NCI-H128 (cell line): ENCODE results near the gene FBXL14.

ENCODE experiments used
- DNase-seq: peaks from one replicate; lab custom pipeline; 2025; ENCODE audit not compliant: unreplicated experiment; lab: John Stamatoyannopoulos, UW

Gene FBXL14

GRCh38 chr12:1540690-1541089 is 53.7 kb downstream of the FBXL14 start:
- DNase-seq: no peak

- no peak for DNase-seq
Observed at GRCh38 chr12:1539135-1539534, 55.2 kb downstream of the FBXL14 start.

GRCh38 chr12:1536817-1537216 is 57.6 kb downstream of the FBXL14 start:
- no peak for DNase-seq

GRCh38 chr12:1534748-1535147 is 59.6 kb downstream of the FBXL14 start:
- DNase-seq: no peak

DNA sequence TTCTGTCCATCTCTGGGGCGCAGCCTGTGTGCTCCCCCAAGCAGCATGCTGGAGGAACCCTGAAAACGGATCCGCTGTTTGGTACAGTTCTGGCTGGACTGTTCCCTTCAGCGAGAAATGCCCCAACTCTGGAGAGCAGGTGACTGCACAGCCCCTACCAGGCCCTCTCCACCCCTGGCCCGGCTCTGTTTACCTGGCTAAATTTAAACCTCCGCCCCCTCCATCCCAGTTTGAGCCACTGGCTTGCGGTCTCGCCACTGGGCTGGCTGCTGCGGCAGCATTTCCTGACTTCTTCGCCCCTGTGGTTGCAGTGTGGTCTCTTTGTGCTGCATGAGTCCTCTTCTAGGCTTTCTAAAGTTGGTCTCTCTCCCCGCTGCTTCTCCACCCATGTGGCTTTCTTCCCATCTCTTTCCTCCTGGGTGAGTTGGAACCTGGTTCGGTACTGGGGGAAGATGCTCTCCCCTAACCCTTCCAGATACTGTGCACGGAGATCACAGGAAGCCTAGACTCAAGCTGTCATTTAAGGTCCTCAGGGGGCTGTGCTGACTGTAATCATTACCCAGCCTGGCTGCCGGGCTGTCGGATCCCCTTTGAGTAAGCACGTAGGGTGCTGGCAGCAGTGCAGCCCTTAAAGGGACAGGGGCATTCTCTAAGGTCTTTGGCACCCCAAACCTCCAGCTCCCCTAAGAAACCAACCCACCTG is 60.6 kb downstream of the FBXL14 start:
- DNase-seq: no peak

DNA sequence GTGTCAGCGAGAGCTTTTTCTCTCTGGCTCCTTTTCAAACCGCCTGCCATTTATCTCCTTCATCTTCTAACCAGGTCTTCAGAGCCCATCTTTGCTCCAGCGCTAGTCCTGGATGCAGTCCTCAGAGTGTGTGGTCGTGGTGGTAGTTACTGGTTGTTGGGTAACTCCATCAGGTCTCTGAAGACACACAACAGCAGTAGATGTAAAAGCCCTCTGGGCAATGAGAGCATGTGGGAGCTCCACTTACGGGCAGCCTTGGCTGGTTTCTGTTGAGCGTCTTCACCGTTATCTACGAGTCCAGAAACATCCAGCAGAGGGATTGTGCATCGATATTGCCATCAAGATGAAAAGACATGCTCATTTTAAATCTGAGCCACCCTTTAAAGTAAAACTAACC is 61.2 kb downstream of the FBXL14 start:
- no peak for DNase-seq

DNA sequence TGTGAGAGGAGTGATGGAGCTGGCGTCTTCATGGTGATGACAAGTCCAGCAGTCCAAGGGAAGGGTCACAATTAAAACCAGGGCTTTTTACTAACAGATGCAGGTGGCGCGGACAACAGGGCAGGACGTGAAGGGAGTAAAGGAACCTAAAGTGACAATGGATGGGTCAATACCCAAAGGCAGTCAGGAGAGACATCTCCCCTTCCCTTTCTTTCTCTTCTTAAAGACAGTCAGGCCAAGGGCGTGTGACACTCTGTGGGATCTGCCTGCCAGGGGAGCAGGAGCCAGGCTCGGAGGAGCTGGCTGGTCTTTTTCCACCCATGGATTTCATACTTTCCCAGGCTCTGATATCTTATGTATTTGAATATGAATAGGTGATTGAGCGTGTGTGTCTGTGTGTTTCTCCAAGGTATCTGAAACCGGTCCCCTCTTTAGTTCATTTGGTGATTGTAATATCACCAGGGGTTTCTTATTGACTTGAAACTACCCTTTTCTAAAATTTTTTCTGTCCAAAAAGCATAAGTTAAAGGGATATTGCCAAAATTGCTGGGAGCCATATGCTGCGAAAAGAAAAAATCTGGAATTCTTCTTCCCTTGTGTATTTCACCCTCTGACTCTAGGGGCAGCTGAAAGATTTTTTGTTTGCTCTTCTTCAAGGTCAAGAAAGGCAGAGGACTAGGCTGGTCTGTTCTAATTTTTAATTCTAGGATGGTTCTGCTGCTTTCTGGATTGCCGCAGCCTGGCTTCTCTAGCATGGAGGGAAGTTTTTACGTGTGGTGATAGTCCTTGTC is 61.8 kb downstream of the FBXL14 start:
- DNase-seq: no peak

DNA sequence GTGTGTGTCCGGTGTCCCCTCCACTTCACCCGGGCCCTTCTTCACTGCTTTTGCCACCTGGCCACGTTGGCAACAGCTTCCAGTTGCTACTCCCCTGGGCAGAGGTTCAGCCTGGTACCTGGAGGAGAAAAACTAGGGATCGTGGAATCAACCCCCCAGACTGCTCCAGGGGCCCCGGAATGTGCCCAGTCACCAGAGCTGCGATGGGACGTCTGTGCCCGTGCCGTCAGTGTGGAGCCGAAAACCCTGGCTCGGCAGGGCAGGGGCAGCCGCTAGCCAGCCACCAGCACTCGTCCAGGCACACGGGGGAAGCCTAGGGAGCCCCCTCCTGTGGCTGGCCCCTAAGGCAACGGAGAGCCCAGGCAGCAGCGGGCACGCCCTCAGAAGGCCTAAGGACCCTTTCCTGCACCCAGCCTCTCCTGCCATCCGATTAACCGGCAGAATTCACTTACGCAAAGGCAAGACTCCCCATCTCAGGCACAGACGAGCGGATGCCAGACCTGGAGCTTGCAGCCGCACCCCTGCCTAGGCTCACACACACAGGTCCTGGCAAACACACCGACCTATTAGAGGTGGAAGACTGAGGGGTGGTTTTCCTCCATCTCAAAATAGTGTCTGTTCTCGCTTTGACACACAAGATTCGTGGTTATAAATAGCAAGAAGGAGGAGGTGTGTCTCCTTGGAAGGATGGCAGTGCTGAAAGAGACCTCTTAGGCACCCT is 62.6 kb downstream of the FBXL14 start:
- no peak for DNase-seq

- DNase-seq: no peak
Observed at GRCh38 chr12:1531153-1531653, 63.2 kb downstream of the FBXL14 start.

- DNase-seq: no peak
Observed at GRCh38 chr12:1530592-1531152, 63.7 kb downstream of the FBXL14 start.

DNA sequence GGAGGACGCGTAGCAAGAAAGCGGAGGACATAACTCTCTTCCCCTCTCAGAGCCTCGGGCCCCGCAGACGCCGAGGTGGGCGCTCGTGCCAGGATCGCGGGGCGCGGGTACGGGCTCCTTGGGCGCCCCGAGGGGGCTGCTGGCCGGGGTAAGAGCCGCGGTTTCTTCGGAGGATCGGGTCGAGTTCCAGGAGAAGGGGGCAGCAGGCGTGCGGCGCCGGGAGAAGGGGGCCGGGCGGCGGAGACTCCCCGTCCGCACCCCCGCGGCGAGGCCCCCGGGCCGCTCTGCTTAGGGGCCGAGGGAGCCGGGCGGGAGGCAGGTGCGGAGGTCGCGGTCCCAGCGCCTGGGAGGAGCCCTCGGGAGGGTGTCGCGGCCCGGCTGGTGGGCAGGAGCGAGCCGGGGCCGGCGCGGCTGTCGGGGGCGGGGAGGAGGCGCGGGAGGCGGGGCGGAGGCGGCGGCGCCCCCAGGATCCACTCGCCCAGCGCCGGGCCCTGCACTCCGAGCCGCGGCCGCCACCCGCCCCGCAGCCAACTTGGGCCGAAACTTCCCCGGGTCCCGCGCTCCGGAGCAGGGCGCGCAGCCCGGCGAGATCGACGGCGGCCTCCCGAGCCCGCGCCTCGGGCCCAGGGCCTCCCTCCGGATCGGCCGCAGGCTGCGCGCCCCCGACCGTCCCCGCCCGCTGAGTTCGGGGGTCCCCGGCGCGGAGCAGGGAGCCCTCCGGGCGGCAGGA is 64.4 kb downstream of the FBXL14 start:
- no peak for DNase-seq

- DNase-seq: no peak
Observed at GRCh38 chr12:1529228-1529861, 65.0 kb downstream of the FBXL14 start.

DNA sequence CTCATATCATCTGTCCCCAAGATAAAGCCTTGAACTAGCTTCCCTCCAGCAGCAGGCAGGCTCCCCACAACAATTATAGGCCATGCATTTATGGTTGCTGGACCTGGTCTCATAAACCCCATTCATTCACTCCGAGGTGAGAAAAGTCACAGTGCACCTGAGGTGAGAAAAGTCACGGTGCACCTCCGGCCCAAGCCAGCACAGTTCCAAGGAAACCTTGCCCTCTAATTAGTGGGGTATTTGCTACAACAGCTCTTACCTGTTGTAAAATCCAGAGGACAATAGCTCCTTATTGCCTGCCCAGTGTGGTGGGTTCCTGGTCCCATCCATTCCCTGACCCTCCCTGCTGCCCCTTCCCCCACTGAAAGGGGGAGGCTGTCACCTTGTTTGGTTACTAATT is 65.6 kb downstream of the FBXL14 start:
- no peak for DNase-seq

DNA sequence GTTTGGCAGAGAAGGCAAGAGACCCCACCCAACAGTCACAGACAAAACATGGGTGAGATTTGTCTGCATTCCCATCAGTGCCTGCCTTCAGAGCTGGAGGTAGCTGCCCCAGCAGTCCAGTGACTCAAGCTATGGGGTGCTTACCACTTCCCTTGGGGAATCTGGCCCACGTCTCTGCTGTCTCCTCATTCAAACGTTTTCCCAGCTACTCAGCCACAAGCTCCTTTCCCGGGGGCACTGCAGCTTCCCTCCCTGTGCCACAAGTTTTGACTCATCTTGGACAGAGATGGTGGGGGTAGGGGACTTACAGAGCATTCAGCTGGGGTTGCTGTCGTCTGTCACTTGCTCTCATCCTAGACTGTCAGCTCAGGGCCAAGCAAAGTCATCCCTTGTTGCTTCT is 66.6 kb downstream of the FBXL14 start:
- DNase-seq: no peak

- DNase-seq: no peak
Observed at GRCh38 chr12:1525858-1526257, 68.5 kb downstream of the FBXL14 start.

DNA sequence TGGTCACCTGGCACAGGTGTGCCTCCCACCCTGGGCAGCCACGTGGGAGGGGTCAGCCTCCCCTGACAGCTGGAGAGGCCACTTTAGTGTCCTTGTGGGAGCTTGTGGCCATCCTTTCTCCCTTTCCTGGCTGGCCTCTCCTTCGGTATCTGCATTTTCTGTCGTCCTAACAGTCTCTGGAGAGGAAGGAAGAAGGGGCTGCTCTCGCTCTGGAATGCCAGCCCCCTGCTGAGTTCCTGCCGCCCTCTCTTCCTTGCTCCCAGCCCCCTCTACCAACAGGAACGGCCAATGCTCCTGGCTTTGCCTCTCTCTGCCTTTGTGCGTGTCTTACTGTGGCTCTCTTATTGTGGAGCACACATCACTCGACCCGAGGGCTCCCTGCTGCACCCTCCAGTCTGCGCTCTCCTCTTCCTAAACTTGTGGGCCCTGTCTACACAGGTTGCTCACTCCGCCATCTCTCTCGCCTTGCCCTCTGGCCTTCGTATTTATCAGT is 70.8 kb downstream of the FBXL14 start:
- no peak for DNase-seq

DNA sequence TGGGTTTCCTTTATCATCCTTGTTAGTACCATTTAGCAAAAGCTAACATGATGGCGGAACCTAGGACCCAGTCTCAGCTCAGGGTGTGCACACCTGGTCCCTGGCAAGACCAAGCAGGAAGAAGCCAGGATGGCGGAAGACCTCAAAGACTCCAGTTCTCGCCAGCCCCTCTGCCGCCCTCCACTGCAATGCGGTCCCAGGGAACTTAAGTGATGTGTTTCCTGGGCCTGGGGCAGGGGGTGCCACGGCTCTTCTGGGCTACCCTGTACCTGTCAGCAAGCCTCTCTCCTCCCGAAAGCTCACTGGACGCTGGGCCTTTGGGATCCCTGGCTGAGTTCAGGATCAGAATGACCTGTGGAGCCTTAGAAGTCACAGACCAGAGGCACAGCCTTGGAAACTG is 71.3 kb downstream of the FBXL14 start:
- no peak for DNase-seq

DNA sequence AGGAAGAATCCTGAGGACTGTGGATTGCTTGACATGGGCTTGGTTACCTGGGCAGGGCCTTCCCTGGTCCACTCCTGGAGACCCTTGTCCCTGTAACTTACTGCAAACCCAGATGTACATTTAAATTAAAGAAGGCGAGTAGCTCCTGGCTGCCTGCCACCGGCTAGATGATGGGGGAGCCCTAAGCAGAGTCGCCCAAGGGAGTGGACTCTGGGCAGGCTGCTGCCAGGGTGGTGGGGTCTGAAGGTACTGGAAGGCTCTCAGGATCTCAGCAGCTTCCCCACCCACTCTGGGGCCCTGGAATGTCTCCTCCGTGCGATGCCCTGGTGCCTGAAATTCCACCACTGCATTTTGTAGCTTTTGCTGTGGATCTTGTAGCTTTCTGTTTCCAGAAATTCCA is 74.7 kb downstream of the FBXL14 start:
- DNase-seq: no peak

- no peak for DNase-seq
Observed at GRCh38 chr12:1518591-1519516, 75.5 kb downstream of the FBXL14 start.
